Adrenal gland (tissue), 5 donors: ENCODE measurements around the gene CUTA.

Experiments
- CTCF ChIP-seq, 6 experiments: fragments of 450-650 bp in 4 of 6; fragments of 200-600 bp in 2 of 6; sonication (generic) in 1 of 6; IDR thresholded peaks; 1 replicate in 5 of 6; 2 replicates in 1 of 6; pipeline versions ENCODE4 v1.5.1 to v1.8.0; 2016 to 2021; ENCODE audit warnings: antibody characterized with exemption in 6 of 6, mild to moderate bottlenecking in 2 of 6, moderate library complexity in 1 of 6
- POLR2A ChIP-seq, 2 donors: fragments of 450-650 bp; IDR thresholded peaks; one replicate each; pipeline ENCODE4 v1.6.1; 2017; ENCODE audit warnings: antibody characterized with exemption in 2 of 2, mild to moderate bottlenecking in 2 of 2, moderate library complexity in 1 of 2
- donor health status: DM: no; HTN: no; CAD: no.

- TF ChIP-seq CTCF (IDR thresholded peaks at IDR 0.05) (peak in 1 of 6 experiments; percentile 3), POLR2A (IDR thresholded peaks at IDR 0.05) (peak; percentile 59 to 84)
These were observed 36.4 kb upstream of the CUTA start, which contains the start of gene ZBTB9 for GRCh38 chr6:33454009-33454946.
